DOHH2 (cell line): ENCODE data around the gene KIAA1549.

Experiments
- EZH2phosphoT487 ChIP-seq: fragments of 200-600 bp; sonication (generic); IDR thresholded peaks from 2 replicates; pipeline ENCODE4 v1.6.1; 2017; ENCODE audit warnings: borderline replicate concordance, mild to moderate bottlenecking, antibody characterized with exemption, low read length, moderate library complexity, mixed read lengths
- TF ChIP-seq, protein P1 (sequence below): fragments of 200-600 bp; sonication (generic); IDR thresholded peaks from one replicate; pipeline ENCODE4 v1.5.1; 2014; ENCODE audit warnings: antibody characterized with exemption, mild to moderate bottlenecking, low read depth, low read length; ENCODE audit not compliant: poor library complexity, severe bottlenecking

DNA sequence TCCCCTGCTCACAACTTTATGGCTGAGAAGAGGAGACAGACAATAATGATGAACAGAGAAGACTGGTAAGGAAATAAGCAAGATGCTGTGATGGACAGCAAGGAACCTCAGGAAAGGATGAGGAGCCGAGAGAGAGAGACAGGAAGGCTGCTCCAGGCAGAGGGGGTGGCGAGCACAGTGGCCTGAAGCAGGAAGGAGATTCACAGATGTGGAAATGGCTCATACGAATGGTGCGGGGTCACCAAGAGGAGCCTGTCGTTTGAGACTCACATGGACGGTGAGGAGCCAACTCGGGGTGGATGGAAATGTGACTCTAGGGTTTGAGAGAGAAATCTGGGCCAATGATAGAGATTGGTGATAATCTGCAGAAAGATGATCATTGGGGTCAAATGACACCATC, 43.7 kb downstream of the KIAA1549 start:
- TF ChIP-seq, protein P1, sequence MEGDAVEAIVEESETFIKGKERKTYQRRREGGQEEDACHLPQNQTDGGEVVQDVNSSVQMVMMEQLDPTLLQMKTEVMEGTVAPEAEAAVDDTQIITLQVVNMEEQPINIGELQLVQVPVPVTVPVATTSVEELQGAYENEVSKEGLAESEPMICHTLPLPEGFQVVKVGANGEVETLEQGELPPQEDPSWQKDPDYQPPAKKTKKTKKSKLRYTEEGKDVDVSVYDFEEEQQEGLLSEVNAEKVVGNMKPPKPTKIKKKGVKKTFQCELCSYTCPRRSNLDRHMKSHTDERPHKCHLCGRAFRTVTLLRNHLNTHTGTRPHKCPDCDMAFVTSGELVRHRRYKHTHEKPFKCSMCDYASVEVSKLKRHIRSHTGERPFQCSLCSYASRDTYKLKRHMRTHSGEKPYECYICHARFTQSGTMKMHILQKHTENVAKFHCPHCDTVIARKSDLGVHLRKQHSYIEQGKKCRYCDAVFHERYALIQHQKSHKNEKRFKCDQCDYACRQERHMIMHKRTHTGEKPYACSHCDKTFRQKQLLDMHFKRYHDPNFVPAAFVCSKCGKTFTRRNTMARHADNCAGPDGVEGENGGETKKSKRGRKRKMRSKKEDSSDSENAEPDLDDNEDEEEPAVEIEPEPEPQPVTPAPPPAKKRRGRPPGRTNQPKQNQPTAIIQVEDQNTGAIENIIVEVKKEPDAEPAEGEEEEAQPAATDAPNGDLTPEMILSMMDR: no peak
- no peak for TF ChIP-seq EZH2phosphoT487
